Measurements from ENCODE around the gene DOCK2.

The DOCK2 gene

GRCh38 chr5:169809281-169809680, 172.2 kb downstream of the DOCK2 start:
- TF ChIP-seq FOXP2 (optimal IDR thresholded peaks at IDR 0.05; ENCODE audit: borderline replicate concordance, extremely low read depth, extremely low read length, insufficient read depth), result no peak
- TF ChIP-seq POLR2AphosphoS5 (IDR thresholded peaks at IDR 0.05; ENCODE audit: low read depth, low read length), result no peak
- TF ChIP-seq REST (IDR thresholded peaks at IDR 0.05; ENCODE audit: insufficient read depth in 1 of 2, low read depth in 2 of 2, low read length in 2 of 2), result no peak
- no peak for TF ChIP-seq TAF1 (IDR thresholded peaks at IDR 0.05; ENCODE audit: borderline replicate concordance, insufficient read depth, low read length)
- no peak for TF ChIP-seq SIN3A (IDR thresholded peaks at IDR 0.05; ENCODE audit: borderline replicate concordance, insufficient read depth, low read length)

GRCh38 chr5:169810524-169810923, 173.4 kb downstream of the DOCK2 start:
- TF ChIP-seq POLR2AphosphoS5 (IDR thresholded peaks at IDR 0.05; ENCODE audit: low read depth, low read length) (no peak), REST (IDR thresholded peaks at IDR 0.05; ENCODE audit: insufficient read depth in 1 of 2, low read depth in 2 of 2, low read length in 2 of 2) (no peak), TAF1 (IDR thresholded peaks at IDR 0.05; ENCODE audit: borderline replicate concordance, insufficient read depth, low read length) (no peak)

- TF ChIP-seq REST (IDR thresholded peaks at IDR 0.05; ENCODE audit: insufficient read depth in 1 of 2, low read depth in 2 of 2, low read length in 2 of 2) (no peak), SIN3A (IDR thresholded peaks at IDR 0.05; ENCODE audit: borderline replicate concordance, insufficient read depth, low read length) (no peak), TAF1 (IDR thresholded peaks at IDR 0.05; ENCODE audit: borderline replicate concordance, insufficient read depth, low read length) (no peak), FOXP2 (optimal IDR thresholded peaks at IDR 0.05; ENCODE audit: borderline replicate concordance, extremely low read depth, extremely low read length, insufficient read depth) (no peak), POLR2AphosphoS5 (IDR thresholded peaks at IDR 0.05; ENCODE audit: low read depth, low read length) (no peak)
Measured at GRCh38 chr5:169811023-169811422, 173.9 kb downstream of the DOCK2 start.

GRCh38 chr5:169811680-169812079, 174.6 kb downstream of the DOCK2 start:
- TF ChIP-seq FOXP2 (optimal IDR thresholded peaks at IDR 0.05; ENCODE audit: borderline replicate concordance, extremely low read depth, extremely low read length, insufficient read depth), result no peak
- TF ChIP-seq REST (IDR thresholded peaks at IDR 0.05; ENCODE audit: insufficient read depth in 1 of 2, low read depth in 2 of 2, low read length in 2 of 2), result no peak
- no peak for TF ChIP-seq SIN3A (IDR thresholded peaks at IDR 0.05; ENCODE audit: borderline replicate concordance, insufficient read depth, low read length)
- no peak for TF ChIP-seq POLR2AphosphoS5 (IDR thresholded peaks at IDR 0.05; ENCODE audit: low read depth, low read length)
- TF ChIP-seq TAF1 (IDR thresholded peaks at IDR 0.05; ENCODE audit: borderline replicate concordance, insufficient read depth, low read length), result no peak

- TF ChIP-seq POLR2AphosphoS5 (IDR thresholded peaks at IDR 0.05; ENCODE audit: low read depth, low read length) (no peak), REST (IDR thresholded peaks at IDR 0.05; ENCODE audit: insufficient read depth in 1 of 2, low read depth in 2 of 2, low read length in 2 of 2) (no peak), FOXP2 (optimal IDR thresholded peaks at IDR 0.05; ENCODE audit: borderline replicate concordance, extremely low read depth, extremely low read length, insufficient read depth) (no peak), SIN3A (IDR thresholded peaks at IDR 0.05; ENCODE audit: borderline replicate concordance, insufficient read depth, low read length) (no peak), TAF1 (IDR thresholded peaks at IDR 0.05; ENCODE audit: borderline replicate concordance, insufficient read depth, low read length) (no peak)
Measured at GRCh38 chr5:169812786-169813185, 175.7 kb downstream of the DOCK2 start.
